ENCODE measurements around the gene YY1. TPM values are rescaled to one million over a fixed set of nuclear protein-coding genes. Genes with fewer than 3 reads are reported as not detected.

YY1 gene
- total RNA-seq, 1 experiment from 2014 or later, result 83.1 TPM

GRCh38 chr14:100293497-100294212 is 54.7 kb downstream of the YY1 start:
- POLR2A ChIA-PET, result no interaction called here
- DNase-seq (ENCODE audit: low spot score) (peak; percentile 3), ATAC-seq (no peak)
- TF ChIP-seq IRF2 (CRISPR knock-in tag; IDR thresholded peaks at IDR 0.05; ENCODE audit: borderline replicate concordance, low read depth), result no peak
- no peak for TF ChIP-seq FOXP4 (CRISPR knock-in tag; IDR thresholded peaks at IDR 0.05)
- TF ChIP-seq ZNF416 (CRISPR knock-in tag; IDR thresholded peaks at IDR 0.05), result no peak
- no peak for TF ChIP-seq SMAD3 (CRISPR knock-in tag; IDR thresholded peaks at IDR 0.05; ENCODE audit: borderline replicate concordance)
- no peak for TF ChIP-seq ATF6 (CRISPR knock-in tag; IDR thresholded peaks at IDR 0.05)
- TF ChIP-seq ESRRA (CRISPR knock-in tag; IDR thresholded peaks at IDR 0.05; ENCODE audit: borderline replicate concordance), result no peak
- no peak for TF ChIP-seq ZSCAN18 (CRISPR knock-in tag; IDR thresholded peaks at IDR 0.05)
- TF ChIP-seq KAT7 (CRISPR knock-in tag; IDR thresholded peaks at IDR 0.05; ENCODE audit: borderline replicate concordance), result no peak
- TF ChIP-seq ZNF219 (CRISPR knock-in tag; IDR thresholded peaks at IDR 0.05; ENCODE audit: borderline replicate concordance), result no peak
- no peak for TF ChIP-seq ZNF138 (CRISPR knock-in tag; conservative IDR thresholded peaks at IDR 0.05)
- TF ChIP-seq ATF1 (CRISPR knock-in tag; IDR thresholded peaks at IDR 0.05), result no peak
- no peak for TF ChIP-seq ZNF281 (CRISPR knock-in tag; IDR thresholded peaks at IDR 0.05)
- no peak for TF ChIP-seq E2F5 (CRISPR knock-in tag; IDR thresholded peaks at IDR 0.05)
- no peak for TF ChIP-seq CREM (CRISPR knock-in tag; IDR thresholded peaks at IDR 0.05)
- no peak for TF ChIP-seq E2F4 (CRISPR knock-in tag; IDR thresholded peaks at IDR 0.05; ENCODE audit: borderline replicate concordance, low read depth)
- no peak for TF ChIP-seq MAX (CRISPR knock-in tag; IDR thresholded peaks at IDR 0.05)
- no peak for TF ChIP-seq ATF3 (CRISPR knock-in tag; conservative IDR thresholded peaks at IDR 0.05)
- no peak for TF ChIP-seq SOX15 (CRISPR knock-in tag; IDR thresholded peaks at IDR 0.05)
- no peaks in the 10 kb centered on the region for H3K27me3 Mint-ChIP-seq (ENCODE audit: low read depth)
- H3K9me3 Mint-ChIP-seq, result no peaks in the 10 kb centered on the region
- CTCF ChIA-PET, result interaction anchor here (1.7 kb wide), 2 partner anchors 8 to 10 kb away, joined by 4 to 9 read pairs; no protein-coding TSS in a partner anchor
- no peak overlapping the region for H3K4me3 Mint-ChIP-seq
- H3K27ac Mint-ChIP-seq, result no peak overlapping the region
- peaks cover 12% of the 10 kb centered on the region for H3K4me1 Mint-ChIP-seq
- H3K36me3 Mint-ChIP-seq, result peaks cover 25% of the 10 kb centered on the region
